Measurements from ENCODE around the gene RPP30.

GRCh38 chr10:90837486-90837885 is 34.3 kb upstream of the RPP30 start:
- TF ChIP-seq CTCF (IDR thresholded peaks at IDR 0.05) (no peak), POLR2A (IDR thresholded peaks at IDR 0.05) (no peak)

All from Peyer's patch (tissue), 4 donors.